ENCODE data around the gene ANKRD12.

ANKRD12 gene

DNA sequence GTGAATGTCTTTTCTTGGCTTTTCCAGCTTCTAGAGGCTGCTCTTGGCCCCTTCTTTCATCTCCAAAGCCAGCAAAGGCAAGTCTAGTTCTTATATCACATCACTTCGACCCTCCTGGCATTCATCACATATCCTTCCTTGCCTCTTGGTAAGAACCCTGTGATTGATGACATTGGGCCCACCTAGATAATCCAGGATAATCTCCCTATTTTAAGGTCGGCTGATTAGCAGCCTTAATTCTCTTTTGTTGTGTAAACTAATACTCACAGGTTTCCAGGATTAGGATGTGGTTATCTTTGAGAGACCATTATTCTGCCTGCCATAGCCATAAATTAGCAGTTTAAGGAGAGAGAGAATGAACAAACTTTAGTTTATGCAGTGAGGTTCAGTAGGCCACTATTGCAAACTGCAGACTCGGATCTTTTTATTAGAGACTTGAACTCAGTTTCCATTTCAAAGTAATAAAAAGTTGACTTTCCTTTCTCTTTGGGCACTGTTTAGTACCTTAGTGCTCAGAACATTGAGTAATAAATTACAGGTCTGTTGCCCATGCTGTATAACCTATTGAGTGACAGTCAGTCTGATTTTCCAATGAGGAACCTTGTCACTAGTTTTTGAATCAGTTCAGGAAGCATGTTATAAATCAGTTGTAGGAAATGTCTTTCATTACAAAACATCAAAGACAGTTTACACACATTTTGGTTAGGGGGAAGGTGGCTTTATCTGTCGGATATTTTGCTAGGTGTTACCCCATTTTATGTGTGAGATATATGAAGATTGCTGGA is 29.6 kb upstream of the ANKRD12 start:
- TF ChIP-seq CTCF (IDR thresholded peaks at IDR 0.05; ENCODE audit: low read depth, low read length, missing control alignments), result no peak
- no peak for DNase-seq (ENCODE audit: low read depth)
- in situ Hi-C loops (cut with HindIII; ENCODE audit: low sequenced_read_pairs), result no loop called here
- H3K4me3 ChIP-seq (ENCODE audit: low read depth, low read length), result no peak overlapping the region

GRCh38 chr18:9108911-9109310 is 27.7 kb upstream of the ANKRD12 start:
- TF ChIP-seq CTCF (IDR thresholded peaks at IDR 0.05; ENCODE audit: low read depth, low read length, missing control alignments), result no peak
- no peak for DNase-seq (ENCODE audit: low read depth)
- H3K4me3 ChIP-seq (ENCODE audit: low read depth, low read length), result no peak overlapping the region
- in situ Hi-C loops (cut with HindIII; ENCODE audit: low sequenced_read_pairs), result no loop called here

DNA sequence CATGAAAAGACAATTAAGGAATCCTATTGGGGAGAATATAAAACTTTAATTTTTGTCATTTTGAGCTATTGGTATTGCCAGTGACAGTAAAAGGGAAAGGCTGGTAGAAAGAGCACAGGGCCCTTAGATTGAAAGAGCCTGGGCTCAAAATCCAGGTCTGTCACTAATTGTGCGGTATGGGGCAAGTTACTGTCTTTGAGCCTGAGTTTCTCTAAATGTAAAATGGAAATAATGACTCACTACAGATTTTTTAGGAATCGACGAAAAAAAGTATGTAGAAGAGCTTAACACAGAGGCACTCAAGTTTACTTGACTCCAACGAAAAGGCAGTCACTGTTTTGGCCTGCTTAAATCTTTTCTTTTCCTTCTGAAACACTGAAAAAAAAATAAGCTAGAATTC is 27.1 kb upstream of the ANKRD12 start:
- DNase-seq (ENCODE audit: low read depth), result no peak
- TF ChIP-seq CTCF (IDR thresholded peaks at IDR 0.05; ENCODE audit: low read depth, low read length, missing control alignments), result no peak
- in situ Hi-C loops (cut with HindIII; ENCODE audit: low sequenced_read_pairs), result no loop called here
- no peak overlapping the region for H3K4me3 ChIP-seq (ENCODE audit: low read depth, low read length)

GRCh38 chr18:9113468-9114149 is 23.0 kb upstream of the ANKRD12 start:
- in situ Hi-C loops (cut with HindIII; ENCODE audit: low sequenced_read_pairs), result no loop called here
- H3K4me3 ChIP-seq (ENCODE audit: low read depth, low read length), result no peak overlapping the region
- no peak for DNase-seq (ENCODE audit: low read depth)
- TF ChIP-seq CTCF (IDR thresholded peaks at IDR 0.05; ENCODE audit: low read depth, low read length, missing control alignments), result no peak

GRCh38 chr18:9115984-9116383 is 20.6 kb upstream of the ANKRD12 start:
- TF ChIP-seq CTCF (IDR thresholded peaks at IDR 0.05; ENCODE audit: low read depth, low read length, missing control alignments), result no peak
- no peak for DNase-seq (ENCODE audit: low read depth)
- no peak overlapping the region for H3K4me3 ChIP-seq (ENCODE audit: low read depth, low read length)
- in situ Hi-C loops (cut with HindIII; ENCODE audit: low sequenced_read_pairs), result no loop called here

DNA sequence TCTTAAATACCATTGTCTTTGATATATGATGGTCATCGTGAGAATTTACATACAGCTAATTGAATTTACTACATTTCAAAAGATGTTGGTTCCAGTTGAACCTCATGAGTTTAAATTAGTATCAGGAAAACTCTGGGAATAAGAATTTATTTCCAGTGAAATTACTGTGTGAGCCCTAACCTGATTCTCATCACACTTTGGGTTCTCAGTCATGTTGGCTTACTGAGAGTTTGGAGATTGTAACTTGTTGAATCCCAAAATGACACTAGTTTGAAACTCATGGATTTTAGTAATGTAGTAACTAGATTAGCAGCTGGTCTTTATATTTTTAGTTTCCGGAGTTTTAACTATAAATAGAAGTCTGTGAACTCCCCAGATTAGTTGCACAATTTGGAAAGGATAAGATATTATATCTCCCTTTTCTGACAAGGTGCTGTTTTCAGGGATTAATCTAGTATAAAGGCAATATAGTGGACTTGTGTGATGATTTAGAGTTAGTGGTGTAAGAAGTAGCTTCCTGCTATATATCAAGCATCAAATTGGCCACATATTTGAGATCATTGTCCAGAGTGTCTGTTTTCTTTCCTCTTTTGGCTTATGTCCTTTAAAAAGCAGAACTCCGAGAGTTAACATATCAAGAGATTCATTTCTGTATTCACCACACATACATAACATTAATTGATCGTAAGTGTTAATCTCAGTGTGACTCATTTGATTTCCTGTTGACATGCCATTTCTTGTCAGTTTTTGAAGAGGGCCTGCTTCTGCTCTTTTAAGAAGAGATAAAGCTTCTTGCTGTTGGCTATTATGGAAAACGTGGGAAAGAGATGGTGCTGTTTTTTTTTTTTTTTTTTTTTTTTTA is 18.4 kb upstream of the ANKRD12 start:
- in situ Hi-C loops (cut with HindIII; ENCODE audit: low sequenced_read_pairs), result no loop called here
- no peak for TF ChIP-seq CTCF (IDR thresholded peaks at IDR 0.05; ENCODE audit: low read depth, low read length, missing control alignments)
- DNase-seq (ENCODE audit: low read depth), result no peak
- H3K4me3 ChIP-seq (ENCODE audit: low read depth, low read length), result no peak overlapping the region

Measured in astrocyte of the cerebellum (primary cell).